ENCODE data around the gene PLCH2.

The PLCH2 gene

GRCh38 chr1:2510366-2511155, 34.5 kb downstream of the PLCH2 start:
- no peak for TF ChIP-seq RAD21 (IDR thresholded peaks at IDR 0.05; ENCODE audit: low read depth)
- TF ChIP-seq REST (IDR thresholded peaks at IDR 0.05; ENCODE audit: low read depth), result no peak
- no peak for TF ChIP-seq CEBPB (IDR thresholded peaks at IDR 0.05)
- no peak for TF ChIP-seq MAX (IDR thresholded peaks at IDR 0.05)
- TF ChIP-seq ZBTB7A (IDR thresholded peaks at IDR 0.05; ENCODE audit: low read depth), result no peak
- no peak for TF ChIP-seq FOXM1 (IDR thresholded peaks at IDR 0.05; ENCODE audit: borderline replicate concordance, low read depth)
- TF ChIP-seq CREB1 (IDR thresholded peaks at IDR 0.05; ENCODE audit: low read depth), result no peak
- no peak for TF ChIP-seq TEAD4 (IDR thresholded peaks at IDR 0.05)
- no peak for TF ChIP-seq TCF12 (IDR thresholded peaks at IDR 0.05; ENCODE audit: low read depth)
- no peak for TF ChIP-seq NFIC (IDR thresholded peaks at IDR 0.05)

GRCh38 chr1:2512862-2513421, 36.9 kb downstream of the PLCH2 start:
- TF ChIP-seq EP300 (IDR thresholded peaks at IDR 0.05; ENCODE audit: borderline replicate concordance) (no peak), NFIC (IDR thresholded peaks at IDR 0.05) (no peak), EGR1 (IDR thresholded peaks at IDR 0.05) (no peak), ZBTB7A (IDR thresholded peaks at IDR 0.05; ENCODE audit: low read depth) (no peak), FOXM1 (IDR thresholded peaks at IDR 0.05; ENCODE audit: borderline replicate concordance, low read depth) (no peak), MAX (IDR thresholded peaks at IDR 0.05) (no peak), TCF12 (IDR thresholded peaks at IDR 0.05; ENCODE audit: low read depth) (no peak), CREB1 (IDR thresholded peaks at IDR 0.05; ENCODE audit: low read depth) (no peak), USF1 (IDR thresholded peaks at IDR 0.05) (no peak), RAD21 (IDR thresholded peaks at IDR 0.05; ENCODE audit: low read depth) (no peak), CEBPB (IDR thresholded peaks at IDR 0.05) (no peak), TEAD4 (IDR thresholded peaks at IDR 0.05) (no peak), YY1 (IDR thresholded peaks at IDR 0.05; ENCODE audit: low read depth) (no peak), TAF1 (IDR thresholded peaks at IDR 0.05; ENCODE audit: low read depth) (no peak), REST (IDR thresholded peaks at IDR 0.05; ENCODE audit: low read depth) (no peak)

- no peak for TF ChIP-seq REST (IDR thresholded peaks at IDR 0.05; ENCODE audit: low read depth)
- no peak for TF ChIP-seq TEAD4 (IDR thresholded peaks at IDR 0.05)
- no peak for TF ChIP-seq MAX (IDR thresholded peaks at IDR 0.05)
Measured at GRCh38 chr1:2513939-2514652, 38.0 kb downstream of the PLCH2 start.
